PC-9 (cell line): ENCODE measurements around the gene FILIP1L. TPM values are rescaled to one million over a fixed set of nuclear protein-coding genes. Genes with fewer than 3 reads are reported as not detected.

Experiments
- BruUV-seq: library from RNA; stranded (reverse); fragments of 400-500 nt; replicated peaks from 2 replicates; lab custom pipeline; 2021; lab: Mats Ljungman, UMichigan
- CTCF ChIA-PET: fragments of 300-600 bp; sonication (Branson Sonifier 250); formaldehyde crosslinking; loops from one replicate; lab custom pipeline; 2022; ENCODE audit warnings: antibody characterized with exemption; lab: Charles Lee
- POLR2A ChIA-PET: fragments of 300-600 bp; sonication (Branson Sonifier 250); formaldehyde crosslinking; loops from one replicate; lab custom pipeline; 2022; ENCODE audit warnings: antibody characterized with exemption; ENCODE audit not compliant: unreplicated experiment; lab: Charles Lee
- DNase-seq, 2 experiments: peaks; one replicate each; pipeline versions ENCODE4 v3.0.0 to v3.0.0-alpha.2; 2015 to 2022; ENCODE audit warnings: mixed read lengths in 1 of 2
- H2AFZ ChIP-seq: fragments of 200-600 bp; sonication (generic); 2 replicates; pipeline ENCODE4 v1.8.1; 2017; ENCODE audit warnings: antibody characterized with exemption
- H3F3A ChIP-seq: fragments of 200-600 bp; sonication (generic); 2 replicates; pipeline ENCODE4 v1.8.1; 2017; ENCODE audit warnings: antibody characterized with exemption, mild to moderate bottlenecking, low read depth; ENCODE audit not compliant: insufficient read depth
- H3K27ac ChIP-seq: fragments of 200-600 bp; sonication (generic); 2 replicates; pipeline ENCODE4 v1.6.1; 2016; ENCODE audit warnings: mixed run types
- H3K27me3 ChIP-seq: fragments of 200-600 bp; sonication (generic); 2 replicates; pipeline ENCODE4 v1.6.1; 2016; ENCODE audit warnings: low read depth, mixed run types; ENCODE audit not compliant: insufficient read depth
- H3K36me3 ChIP-seq: fragments of 200-600 bp; sonication (generic); 2 replicates; pipeline ENCODE4 v1.6.1; 2016; ENCODE audit warnings: low read depth, mixed run types
- H3K4me1 ChIP-seq: fragments of 200-600 bp; sonication (generic); replicated peaks from 2 replicates; pipeline ENCODE4 v1.6.1; 2016; ENCODE audit warnings: mixed run types; ENCODE audit not compliant: insufficient read depth
- H3K4me2 ChIP-seq: fragments of 200-600 bp; sonication (generic); 2 replicates; pipeline ENCODE4 v1.6.1; 2017; ENCODE audit warnings: mixed run types
- H3K4me3 ChIP-seq: fragments of 200-600 bp; sonication (generic); 2 replicates; pipeline ENCODE4 v1.6.1; 2016; ENCODE audit warnings: mixed run types
- H3K79me2 ChIP-seq: fragments of 200-600 bp; sonication (generic); 2 replicates; pipeline ENCODE4 v1.6.1; 2017; ENCODE audit warnings: low read depth, mixed run types
- H3K9me2 ChIP-seq: fragments of 200-600 bp; sonication (generic); 2 replicates; pipeline ENCODE4 v1.8.1; 2017; ENCODE audit warnings: mild to moderate bottlenecking; ENCODE audit not compliant: insufficient read depth
- H3K9me3 ChIP-seq: fragments of 200-600 bp; sonication (generic); 2 replicates; pipeline ENCODE4 v1.8.1; 2016; ENCODE audit warnings: low read depth; ENCODE audit not compliant: insufficient read depth
- H4K20me1 ChIP-seq: fragments of 200-600 bp; sonication (generic); 2 replicates; pipeline ENCODE4 v1.8.1; 2017; ENCODE audit not compliant: insufficient read depth
- EZH2 ChIP-seq: fragments of 200-600 bp; sonication (generic); IDR thresholded peaks from 2 replicates; pipeline ENCODE4 v1.8.0; 2017; ENCODE audit warnings: antibody characterized with exemption, low read depth
- intact Hi-C: fragments of 100-400 bp; cut with micrococcal nuclease; formaldehyde crosslinking; loops from one replicate; pipeline ENCODE4 v1.10.0; 2022; ENCODE audit not compliant: unreplicated experiment
- total RNA-seq: library from RNA; stranded (reverse); gene quantifications from 2 replicates; pipeline ENCODE4 v1.2.3, GENCODE V29; 2021
- TF ChIP-seq, protein P1 (sequence below): fragments of 200-600 bp; sonication (generic); conservative IDR thresholded peaks from 2 replicates; pipeline ENCODE4 v1.6.1; 2017; ENCODE audit warnings: mixed run types, antibody characterized with exemption, mild to moderate bottlenecking, moderate library complexity

The FILIP1L gene
- total RNA-seq, 1 experiment from 2014 or later: 16.8 TPM

DNA sequence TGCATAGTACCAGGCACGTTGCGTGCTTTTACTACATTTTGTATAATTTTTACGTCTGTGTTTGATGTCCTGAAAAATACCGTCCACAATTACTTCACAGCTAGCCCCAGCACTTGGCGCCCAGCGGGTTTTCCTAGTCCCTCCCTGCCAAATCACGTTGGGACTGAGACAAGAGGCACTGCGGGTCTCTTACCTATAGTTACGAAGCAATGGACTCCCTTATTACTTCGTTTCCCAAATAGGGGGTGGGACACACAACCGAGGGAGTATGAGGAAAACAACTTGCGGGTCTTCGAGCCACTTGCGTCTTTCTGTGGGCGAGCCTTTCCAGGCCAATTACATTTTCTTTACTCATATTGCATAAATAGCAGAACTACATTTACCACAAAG, 297.3 kb downstream of the FILIP1L start:
- CTCF ChIA-PET: no interaction called here
- H3K4me1 ChIP-seq: peaks cover 19% of the 10 kb centered on the region
- POLR2A ChIA-PET: no interaction called here

DNA sequence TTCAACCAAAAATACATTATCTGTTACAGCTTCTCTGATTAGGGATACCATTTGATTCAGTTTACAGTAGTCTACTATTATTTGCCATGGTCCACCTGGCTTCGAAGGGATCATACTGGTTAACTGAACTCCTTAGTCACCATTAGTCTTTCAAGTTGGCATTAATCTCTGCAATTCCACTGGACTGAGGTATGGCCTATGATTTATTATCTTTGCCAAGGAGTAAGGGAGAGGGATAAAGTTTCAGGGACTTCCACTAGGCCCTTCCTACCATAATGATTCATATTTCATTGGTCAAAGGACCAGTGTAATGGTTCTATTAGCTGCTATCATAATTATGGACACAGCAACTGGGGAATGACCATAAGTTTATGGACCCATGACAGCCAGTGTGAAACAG, 303.9 kb downstream of the FILIP1L start:
- no peak for TF ChIP-seq EZH2
- TF ChIP-seq, protein P1, sequence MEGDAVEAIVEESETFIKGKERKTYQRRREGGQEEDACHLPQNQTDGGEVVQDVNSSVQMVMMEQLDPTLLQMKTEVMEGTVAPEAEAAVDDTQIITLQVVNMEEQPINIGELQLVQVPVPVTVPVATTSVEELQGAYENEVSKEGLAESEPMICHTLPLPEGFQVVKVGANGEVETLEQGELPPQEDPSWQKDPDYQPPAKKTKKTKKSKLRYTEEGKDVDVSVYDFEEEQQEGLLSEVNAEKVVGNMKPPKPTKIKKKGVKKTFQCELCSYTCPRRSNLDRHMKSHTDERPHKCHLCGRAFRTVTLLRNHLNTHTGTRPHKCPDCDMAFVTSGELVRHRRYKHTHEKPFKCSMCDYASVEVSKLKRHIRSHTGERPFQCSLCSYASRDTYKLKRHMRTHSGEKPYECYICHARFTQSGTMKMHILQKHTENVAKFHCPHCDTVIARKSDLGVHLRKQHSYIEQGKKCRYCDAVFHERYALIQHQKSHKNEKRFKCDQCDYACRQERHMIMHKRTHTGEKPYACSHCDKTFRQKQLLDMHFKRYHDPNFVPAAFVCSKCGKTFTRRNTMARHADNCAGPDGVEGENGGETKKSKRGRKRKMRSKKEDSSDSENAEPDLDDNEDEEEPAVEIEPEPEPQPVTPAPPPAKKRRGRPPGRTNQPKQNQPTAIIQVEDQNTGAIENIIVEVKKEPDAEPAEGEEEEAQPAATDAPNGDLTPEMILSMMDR: no peak
- Histone ChIP-seq H3K9me3 (peaks cover 8% of the 10 kb centered on the region), H2AFZ (no peak overlapping the region), H3K36me3 (no peaks in the 10 kb centered on the region), H3K27me3 (no peaks in the 10 kb centered on the region), H3K4me1 (no peaks in the 10 kb centered on the region), H4K20me1 (no peaks in the 10 kb centered on the region), H3K4me3 (no peak overlapping the region), H3K27ac (no peak overlapping the region), H3K9me2 (no peaks in the 10 kb centered on the region), H3K79me2 (no peaks in the 10 kb centered on the region), H3K4me2 (no peak overlapping the region), H3F3A (no peaks in the 10 kb centered on the region)
- intact Hi-C loops: no loop called here
- no TSS peak for BruUV-seq
- CTCF ChIA-PET: no interaction called here
- POLR2A ChIA-PET: no interaction called here
- DNase-seq: no peak

More for the DNA sequence above, 297.3 kb downstream of the FILIP1L start:
- Histone ChIP-seq H2AFZ (peak overlapping the region; percentile 89), H3K79me2 (peaks cover 48% of the 10 kb centered on the region), H3F3A (peaks cover 6% of the 10 kb centered on the region; the same call in 1 of the 2 replicates), H3K27ac (peak overlapping the region; percentile 55), H3K4me2 (peak overlapping the region; percentile 88), H4K20me1 (no peaks in the 10 kb centered on the region), H3K9me2 (no peaks in the 10 kb centered on the region), H3K36me3 (no peaks in the 10 kb centered on the region), H3K9me3 (no peaks in the 10 kb centered on the region), H3K4me3 (peak overlapping the region; percentile 69), H3K27me3 (no peaks in the 10 kb centered on the region)
- BruUV-seq: TSS peak; percentile 85
- peak in 1 of 2 experiments; percentile 10 for DNase-seq
- intact Hi-C loops: loop anchor here (5.0 kb wide), 1 partner anchor 585 kb away; the partner anchor contains the start of genes LNP1 and TOMM70
- TF ChIP-seq, protein P1: no peak
- no peak for TF ChIP-seq EZH2

DNA sequence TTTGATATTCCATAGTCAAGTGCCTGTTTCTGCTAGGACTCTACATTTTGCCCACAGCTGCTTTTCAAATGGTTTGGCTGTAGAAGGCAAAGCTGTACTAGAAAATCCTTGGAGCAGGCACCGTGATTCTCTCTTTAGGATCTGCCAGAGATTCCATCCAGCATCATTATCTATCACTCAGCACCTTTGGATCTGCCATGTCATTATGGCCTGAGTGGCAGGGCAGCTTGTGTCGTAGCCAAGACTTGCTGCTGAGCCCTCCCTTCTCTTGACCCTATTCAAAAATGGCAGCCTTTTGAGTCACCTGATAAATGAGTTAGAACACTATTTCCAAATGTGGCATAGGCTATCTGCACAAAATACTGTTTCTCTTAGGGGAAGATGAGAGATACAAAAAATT, 304.7 kb downstream of the FILIP1L start:
- POLR2A ChIA-PET: no interaction called here
- no peak overlapping the region for H3K4me3 ChIP-seq
- no peaks in the 10 kb centered on the region for H3K79me2 ChIP-seq
- CTCF ChIA-PET: no interaction called here
- TF ChIP-seq, protein P1: no peak
- TF ChIP-seq EZH2: no peak
- H3K27me3 ChIP-seq: no peaks in the 10 kb centered on the region
- BruUV-seq: no TSS peak
- no peaks in the 10 kb centered on the region for H3K4me1 ChIP-seq
- H3K36me3 ChIP-seq: no peaks in the 10 kb centered on the region
- H3K9me2 ChIP-seq: no peaks in the 10 kb centered on the region
- H3K27ac ChIP-seq: no peak overlapping the region
- no peaks in the 10 kb centered on the region for H4K20me1 ChIP-seq
- no peak overlapping the region for H2AFZ ChIP-seq
- H3K9me3 ChIP-seq: peaks cover 15% of the 10 kb centered on the region
- DNase-seq: no peak
- no peak overlapping the region for H3K4me2 ChIP-seq
- no peaks in the 10 kb centered on the region for H3F3A ChIP-seq
- intact Hi-C loops: loop anchor here (5.0 kb wide), 1 partner anchor 312 kb away; no protein-coding TSS in a partner anchor
